ENCODE results near the gene ZNF236. TPM values are rescaled to one million over a fixed set of nuclear protein-coding genes. Genes with fewer than 3 reads are reported as not detected.

The ZNF236 gene
- polyA plus RNA-seq, 3 donors: 1.7 to 6.5 (median 2.4) TPM

DNA sequence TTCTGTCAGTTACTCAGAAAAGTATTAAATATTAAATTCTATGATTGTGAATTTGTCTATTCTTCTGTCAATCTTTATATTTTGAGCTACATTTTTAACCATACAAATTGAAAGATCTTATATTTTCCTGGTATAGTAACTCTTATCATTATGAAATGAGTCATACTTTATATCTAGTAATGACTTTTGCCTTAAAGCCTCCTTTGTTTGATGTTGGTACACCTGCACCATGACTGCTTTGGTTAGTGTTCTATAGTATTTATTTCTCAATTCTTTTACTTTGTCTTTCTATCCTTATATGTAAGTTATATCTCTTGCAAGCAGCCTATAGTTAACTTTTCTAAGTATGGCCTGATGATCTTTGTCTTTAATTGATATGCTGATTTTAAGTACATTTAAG, 13.0 kb downstream of the ZNF236 start:
- intact Hi-C loops (cut with micrococcal nuclease): no loop called here
- Mint-ChIP-seq H3K4me1 (no peaks in the 10 kb centered on the region), H3K9me3 (peaks cover 0 to 4% (median under 1%) of the 10 kb centered on the region in 7 donors), H3K27ac (no peak overlapping the region), H3K4me3 (no peak overlapping the region), H3K36me3 (peaks cover 0 to 14% of the 10 kb centered on the region in 2 donors), H3K27me3 (ENCODE audit: low read depth in 3 of 3) (peaks cover 0 to 1% (median 0%) of the 10 kb centered on the region in 3 donors)
- Histone ChIP-seq H3K36me3 (replicated peaks in 1 of 2; ENCODE audit: control insufficient read depth in 1 of 2, insufficient read depth in 2 of 2, low read length in 2 of 2) (no peaks in the 10 kb centered on the region), H3K9me3 (replicated peaks in 1 of 2; ENCODE audit: control insufficient read depth in 1 of 2, insufficient read depth in 1 of 2, low read length in 2 of 2) (no peaks in the 10 kb centered on the region), H3K4me2 (replicated peaks; ENCODE audit: extremely low read depth, low read length, poor library complexity, severe bottlenecking) (no peak overlapping the region), H4K20me1 (ENCODE audit: insufficient read depth, low read length) (peaks cover 36% of the 10 kb centered on the region), H3K4me1 (ENCODE audit: control insufficient read depth in 1 of 2, insufficient read depth in 2 of 2, low read length in 2 of 2) (no peaks in the 10 kb centered on the region), H3K79me2 (ENCODE audit: insufficient read depth, low read length) (peaks cover 65% of the 10 kb centered on the region), H2AFZ (ENCODE audit: insufficient read depth, low read depth, low read length, poor library complexity, severe bottlenecking) (no peak overlapping the region), H3K9ac (ENCODE audit: insufficient read depth, low read length, poor library complexity, severe bottlenecking) (no peak overlapping the region), H3K27ac (ENCODE audit: low read depth in 1 of 2, low read length in 2 of 2) (no peak overlapping the region), H3K4me3 (replicated peaks in 1 of 3; ENCODE audit: low read depth in 2 of 3, low read length in 3 of 3) (no peak overlapping the region), H3K27me3 (ENCODE audit: control insufficient read depth in 2 of 2, insufficient read depth in 2 of 2, low read length in 2 of 2) (no peaks in the 10 kb centered on the region)
- DNase-seq: no peak
- TF ChIP-seq, protein P1, sequence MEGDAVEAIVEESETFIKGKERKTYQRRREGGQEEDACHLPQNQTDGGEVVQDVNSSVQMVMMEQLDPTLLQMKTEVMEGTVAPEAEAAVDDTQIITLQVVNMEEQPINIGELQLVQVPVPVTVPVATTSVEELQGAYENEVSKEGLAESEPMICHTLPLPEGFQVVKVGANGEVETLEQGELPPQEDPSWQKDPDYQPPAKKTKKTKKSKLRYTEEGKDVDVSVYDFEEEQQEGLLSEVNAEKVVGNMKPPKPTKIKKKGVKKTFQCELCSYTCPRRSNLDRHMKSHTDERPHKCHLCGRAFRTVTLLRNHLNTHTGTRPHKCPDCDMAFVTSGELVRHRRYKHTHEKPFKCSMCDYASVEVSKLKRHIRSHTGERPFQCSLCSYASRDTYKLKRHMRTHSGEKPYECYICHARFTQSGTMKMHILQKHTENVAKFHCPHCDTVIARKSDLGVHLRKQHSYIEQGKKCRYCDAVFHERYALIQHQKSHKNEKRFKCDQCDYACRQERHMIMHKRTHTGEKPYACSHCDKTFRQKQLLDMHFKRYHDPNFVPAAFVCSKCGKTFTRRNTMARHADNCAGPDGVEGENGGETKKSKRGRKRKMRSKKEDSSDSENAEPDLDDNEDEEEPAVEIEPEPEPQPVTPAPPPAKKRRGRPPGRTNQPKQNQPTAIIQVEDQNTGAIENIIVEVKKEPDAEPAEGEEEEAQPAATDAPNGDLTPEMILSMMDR (IDR thresholded peaks at IDR 0.05): no peak

DNA sequence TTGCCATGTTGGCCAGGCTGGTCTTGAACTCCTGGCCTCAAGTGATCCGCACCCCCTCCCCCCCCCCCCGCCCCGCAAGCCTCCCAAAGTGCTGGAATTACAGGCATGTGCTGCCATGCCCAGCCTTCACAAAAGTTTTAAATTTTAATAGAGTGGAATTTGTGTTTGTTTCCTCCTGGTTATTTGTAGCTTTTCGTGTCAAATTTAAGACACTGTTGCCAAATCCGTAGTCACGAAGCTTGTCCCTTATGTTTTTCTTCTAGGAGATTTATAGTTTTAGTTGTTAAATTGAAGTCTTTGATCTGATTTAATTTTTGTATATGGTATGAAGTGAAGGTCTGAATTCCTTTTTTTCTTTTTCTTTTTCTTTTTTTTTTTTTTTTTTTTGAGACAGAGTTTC, 14.7 kb downstream of the ZNF236 start:
- Mint-ChIP-seq H3K4me1 (no peaks in the 10 kb centered on the region), H3K27ac (no peak overlapping the region), H3K27me3 (ENCODE audit: low read depth in 3 of 3) (peaks cover 0 to 1% (median 0%) of the 10 kb centered on the region in 3 donors), H3K9me3 (peaks cover 0 to 2% (median 0%) of the 10 kb centered on the region in 7 donors), H3K36me3 (peaks cover 0 to 9% of the 10 kb centered on the region in 2 donors), H3K4me3 (no peak overlapping the region)
- no peak for DNase-seq
- Histone ChIP-seq H3K79me2 (ENCODE audit: insufficient read depth, low read length) (peaks cover 63% of the 10 kb centered on the region), H4K20me1 (ENCODE audit: insufficient read depth, low read length) (peaks cover 30% of the 10 kb centered on the region), H3K27ac (ENCODE audit: low read depth in 1 of 2, low read length in 2 of 2) (no peak overlapping the region), H2AFZ (ENCODE audit: insufficient read depth, low read depth, low read length, poor library complexity, severe bottlenecking) (no peak overlapping the region), H3K4me1 (ENCODE audit: control insufficient read depth in 1 of 2, insufficient read depth in 2 of 2, low read length in 2 of 2) (no peaks in the 10 kb centered on the region), H3K27me3 (ENCODE audit: control insufficient read depth in 2 of 2, insufficient read depth in 2 of 2, low read length in 2 of 2) (no peaks in the 10 kb centered on the region), H3K4me2 (replicated peaks; ENCODE audit: extremely low read depth, low read length, poor library complexity, severe bottlenecking) (no peak overlapping the region), H3K9ac (ENCODE audit: insufficient read depth, low read length, poor library complexity, severe bottlenecking) (no peak overlapping the region), H3K9me3 (replicated peaks in 1 of 2; ENCODE audit: control insufficient read depth in 1 of 2, insufficient read depth in 1 of 2, low read length in 2 of 2) (no peaks in the 10 kb centered on the region), H3K4me3 (replicated peaks in 1 of 3; ENCODE audit: low read depth in 2 of 3, low read length in 3 of 3) (no peak overlapping the region), H3K36me3 (replicated peaks in 1 of 2; ENCODE audit: control insufficient read depth in 1 of 2, insufficient read depth in 2 of 2, low read length in 2 of 2) (no peaks in the 10 kb centered on the region)
- intact Hi-C loops (cut with micrococcal nuclease): no loop called here
- TF ChIP-seq, protein P1 (IDR thresholded peaks at IDR 0.05): no peak
- no CpG with 5 or more reads among the region's 6 CpGs for WGBS (ENCODE audit: insufficient coverage)
